Activated T-helper 2 cell treated with anti-CD3 and anti-CD28 coated beads, Interferon-gamma antibody, Interleukin-2, Interleukin-4, amounts not matched to agents 10 μg/mL and 5 μg/mL and 100 μg/mL, durations not matched to agents 14 hours and 24 hours and 36 hours (primary cell): ENCODE results near the gene FAM20A. TPM values are rescaled to one million over a fixed set of nuclear protein-coding genes. Genes with fewer than 3 reads are reported as not detected.

Source experiments
- DNase-seq: peaks from one replicate; pipeline ENCODE4 v3.0.0; 2021; ENCODE audit warnings: low spot score
- H3K27ac Mint-ChIP-seq: one replicate; pipeline ENCODE4 v1.8.0; 2021; ENCODE audit warnings: mixed read lengths
- H3K27me3 Mint-ChIP-seq: one replicate; pipeline ENCODE4 v1.8.0; 2021; ENCODE audit warnings: low read depth, mixed read lengths
- H3K36me3 Mint-ChIP-seq: one replicate; pipeline ENCODE4 v1.8.0; 2021; ENCODE audit warnings: low read depth, mixed read lengths
- H3K4me1 Mint-ChIP-seq: one replicate; pipeline ENCODE4 v1.8.0; 2021; ENCODE audit warnings: low read depth, mixed read lengths
- H3K4me3 Mint-ChIP-seq: one replicate; pipeline ENCODE4 v1.8.0; 2021; ENCODE audit warnings: low read depth, mild to moderate bottlenecking, moderate library complexity, mixed read lengths
- H3K9me3 Mint-ChIP-seq: one replicate; pipeline ENCODE4 v1.8.0; 2021; ENCODE audit warnings: mixed read lengths
- intact Hi-C: fragments of 100-400 bp; cut with micrococcal nuclease; formaldehyde crosslinking; loops from one replicate; pipeline ENCODE4 v1.15.1; 2023
- total RNA-seq: library from RNA; stranded (reverse); gene quantifications from 2 replicates; pipeline ENCODE4 v1.2.3, GENCODE V29; 2022

The FAM20A gene
- total RNA-seq, 1 donor from 2014 or later: not detected

- peaks cover 8% of the 10 kb centered on the region for H3K27me3 Mint-ChIP-seq
- no peak for DNase-seq
- H3K9me3 Mint-ChIP-seq: no peaks in the 10 kb centered on the region
- H3K4me1 Mint-ChIP-seq: no peaks in the 10 kb centered on the region
- no peak overlapping the region for H3K27ac Mint-ChIP-seq
- no peak overlapping the region for H3K4me3 Mint-ChIP-seq
- intact Hi-C loops: no loop called here
- no peaks in the 10 kb centered on the region for H3K36me3 Mint-ChIP-seq
Observed at GRCh38 chr17:68579194-68579927, 21.8 kb downstream of the FAM20A start.

GRCh38 chr17:68578236-68578635, 22.9 kb downstream of the FAM20A start:
- Mint-ChIP-seq H3K4me1 (no peaks in the 10 kb centered on the region), H3K36me3 (no peaks in the 10 kb centered on the region)
- intact Hi-C loops: no loop called here

DNA sequence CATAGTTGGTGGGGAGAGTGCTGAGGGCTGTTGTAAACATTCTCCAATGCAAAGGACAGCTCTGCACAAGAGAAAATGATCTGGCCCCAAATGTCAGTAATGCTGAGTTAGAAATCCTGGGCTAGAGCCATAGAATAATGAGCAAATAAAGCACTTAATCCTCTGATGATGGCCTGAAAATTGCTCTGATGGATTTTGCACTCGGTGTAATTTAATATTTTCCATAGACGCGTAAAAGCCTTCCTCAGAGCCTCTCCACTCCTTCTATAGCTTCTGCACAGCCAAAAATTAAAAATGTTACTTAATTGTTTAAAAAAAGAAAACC, 23.7 kb downstream of the FAM20A start:
- DNase-seq: no peak
- peaks cover 5% of the 10 kb centered on the region for H3K27me3 Mint-ChIP-seq
- no peak overlapping the region for H3K27ac Mint-ChIP-seq
- no peaks in the 10 kb centered on the region for H3K9me3 Mint-ChIP-seq
- no peaks in the 10 kb centered on the region for H3K4me1 Mint-ChIP-seq
- H3K4me3 Mint-ChIP-seq: no peak overlapping the region
- intact Hi-C loops: no loop called here
- no peaks in the 10 kb centered on the region for H3K36me3 Mint-ChIP-seq

More at GRCh38 chr17:68578236-68578635, 22.9 kb downstream of the FAM20A start:
- no peak for DNase-seq
- no peak overlapping the region for H3K27ac Mint-ChIP-seq
- no peaks in the 10 kb centered on the region for H3K9me3 Mint-ChIP-seq
- no peak overlapping the region for H3K4me3 Mint-ChIP-seq
- H3K27me3 Mint-ChIP-seq: peaks cover 6% of the 10 kb centered on the region

GRCh38 chr17:68576811-68577496, 24.2 kb downstream of the FAM20A start:
- H3K27ac Mint-ChIP-seq: no peak overlapping the region
- peaks cover 2% of the 10 kb centered on the region for H3K27me3 Mint-ChIP-seq
- no peaks in the 10 kb centered on the region for H3K36me3 Mint-ChIP-seq
- no peak overlapping the region for H3K4me3 Mint-ChIP-seq
- intact Hi-C loops: no loop called here
- DNase-seq: no peak
- H3K4me1 Mint-ChIP-seq: no peaks in the 10 kb centered on the region
- no peaks in the 10 kb centered on the region for H3K9me3 Mint-ChIP-seq

DNA sequence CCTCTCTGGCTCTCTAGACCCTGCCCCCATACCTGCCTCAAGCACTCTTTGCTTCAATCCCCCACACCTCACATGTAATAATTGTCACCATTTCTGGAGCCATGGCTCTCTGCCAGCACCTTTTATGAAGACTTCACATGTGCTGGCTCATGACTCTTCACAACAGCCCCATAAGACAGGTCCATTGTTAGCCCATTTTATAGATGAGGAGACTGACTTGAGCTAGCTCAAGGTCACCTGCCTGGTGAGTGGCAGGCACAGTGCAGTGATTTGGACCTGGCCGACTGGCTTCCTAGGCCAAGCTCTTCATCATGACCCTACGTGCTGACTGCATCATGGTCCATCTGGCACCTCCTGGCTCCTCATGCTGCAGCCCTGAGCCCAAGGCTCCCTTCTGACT, 25.0 kb downstream of the FAM20A start:
- no peaks in the 10 kb centered on the region for H3K9me3 Mint-ChIP-seq
- no peaks in the 10 kb centered on the region for H3K4me1 Mint-ChIP-seq
- no peak overlapping the region for H3K27ac Mint-ChIP-seq
- no peak overlapping the region for H3K4me3 Mint-ChIP-seq
- no peak for DNase-seq
- no peaks in the 10 kb centered on the region for H3K27me3 Mint-ChIP-seq
- H3K36me3 Mint-ChIP-seq: no peaks in the 10 kb centered on the region
- intact Hi-C loops: no loop called here

GRCh38 chr17:68573338-68573737, 27.8 kb downstream of the FAM20A start:
- no peak overlapping the region for H3K4me3 Mint-ChIP-seq
- H3K27ac Mint-ChIP-seq: no peak overlapping the region
- no peaks in the 10 kb centered on the region for H3K36me3 Mint-ChIP-seq
- intact Hi-C loops: no loop called here
- H3K27me3 Mint-ChIP-seq: no peaks in the 10 kb centered on the region
- H3K4me1 Mint-ChIP-seq: no peaks in the 10 kb centered on the region
- no peaks in the 10 kb centered on the region for H3K9me3 Mint-ChIP-seq
- DNase-seq: no peak

DNA sequence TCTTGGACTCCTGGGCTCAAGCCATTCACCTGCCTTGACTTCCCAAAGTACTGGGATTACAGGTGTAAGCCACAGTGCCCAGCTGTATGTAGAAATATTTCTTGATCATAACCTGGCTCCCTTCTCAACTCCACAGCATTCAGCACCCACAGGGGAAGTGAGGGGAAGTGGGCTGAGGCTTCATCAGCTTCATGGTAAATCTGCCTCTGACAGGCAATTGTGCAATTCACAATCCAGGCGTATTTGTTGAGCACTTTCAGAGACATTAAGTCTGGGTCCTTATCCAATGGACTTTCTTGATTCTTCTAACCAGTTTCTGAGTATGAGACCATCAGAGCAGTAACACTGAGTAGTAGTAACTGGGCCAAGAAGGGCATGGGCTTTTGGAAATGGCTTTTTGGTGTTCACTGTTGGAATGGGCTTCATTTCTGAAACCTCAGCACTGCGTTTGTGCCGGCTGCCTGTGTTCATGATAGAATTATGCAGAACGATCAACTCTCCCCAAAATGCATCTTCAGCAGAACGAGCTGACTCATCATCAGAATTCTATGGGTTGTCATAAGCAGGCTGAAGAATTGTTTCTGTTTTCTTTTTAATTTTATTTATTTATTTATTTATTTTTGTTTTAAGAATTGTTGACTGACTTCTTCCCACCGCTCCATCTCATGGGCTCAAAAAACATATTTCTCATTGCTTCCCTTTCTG, 28.9 kb downstream of the FAM20A start:
- no peaks in the 10 kb centered on the region for H3K4me1 Mint-ChIP-seq
- no peaks in the 10 kb centered on the region for H3K36me3 Mint-ChIP-seq

DNA sequence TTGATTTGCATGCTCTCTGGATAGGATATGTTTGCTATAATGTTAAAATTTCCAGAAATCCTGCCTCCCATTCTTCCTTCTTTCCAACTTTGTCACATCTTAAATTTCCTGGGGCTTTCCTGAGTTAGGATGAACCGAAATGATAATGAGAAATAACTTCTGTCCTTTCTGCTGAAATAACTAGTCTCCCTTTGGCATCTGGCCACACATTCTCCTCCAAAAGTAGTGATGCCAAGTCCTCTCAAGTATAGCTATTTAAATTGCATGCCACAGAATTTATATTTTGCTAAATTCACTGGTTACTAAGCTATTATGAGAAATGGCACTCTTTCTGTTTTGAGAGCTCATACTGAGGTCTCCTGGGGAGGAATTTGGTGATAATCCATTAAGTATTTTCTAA, 30.6 kb downstream of the FAM20A start:
- intact Hi-C loops: no loop called here
- Mint-ChIP-seq H3K4me1 (no peaks in the 10 kb centered on the region), H3K4me3 (no peak overlapping the region)

More for the DNA sequence above, 28.9 kb downstream of the FAM20A start:
- Mint-ChIP-seq H3K27me3 (no peaks in the 10 kb centered on the region), H3K9me3 (no peaks in the 10 kb centered on the region), H3K27ac (no peak overlapping the region), H3K4me3 (no peak overlapping the region)
- intact Hi-C loops: no loop called here
- DNase-seq: no peak

DNA sequence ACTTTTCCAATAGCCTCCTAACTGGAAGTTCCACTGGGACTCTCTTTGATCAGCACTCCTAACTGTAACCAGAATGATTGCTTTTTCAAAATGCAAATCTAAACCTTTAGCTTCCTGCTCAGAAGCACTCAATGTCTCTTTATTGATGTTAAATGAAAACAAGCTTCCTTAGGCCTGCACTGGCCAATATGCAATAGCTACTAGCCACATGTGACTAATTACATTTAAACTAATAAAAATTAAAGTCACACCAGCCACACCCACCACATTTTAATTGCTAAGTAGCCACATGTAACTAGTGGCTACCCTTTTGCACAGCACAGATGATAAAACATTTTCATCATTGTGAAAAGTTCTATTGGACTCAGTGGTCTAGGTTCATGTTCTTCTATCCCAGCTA, 31.8 kb downstream of the FAM20A start:
- H3K4me1 Mint-ChIP-seq: no peaks in the 10 kb centered on the region

More for the DNA sequence above, 30.6 kb downstream of the FAM20A start:
- peaks cover 8% of the 10 kb centered on the region for H3K27me3 Mint-ChIP-seq
- H3K27ac Mint-ChIP-seq: no peak overlapping the region
- H3K36me3 Mint-ChIP-seq: no peaks in the 10 kb centered on the region
- no peak for DNase-seq
- no peaks in the 10 kb centered on the region for H3K9me3 Mint-ChIP-seq

DNA sequence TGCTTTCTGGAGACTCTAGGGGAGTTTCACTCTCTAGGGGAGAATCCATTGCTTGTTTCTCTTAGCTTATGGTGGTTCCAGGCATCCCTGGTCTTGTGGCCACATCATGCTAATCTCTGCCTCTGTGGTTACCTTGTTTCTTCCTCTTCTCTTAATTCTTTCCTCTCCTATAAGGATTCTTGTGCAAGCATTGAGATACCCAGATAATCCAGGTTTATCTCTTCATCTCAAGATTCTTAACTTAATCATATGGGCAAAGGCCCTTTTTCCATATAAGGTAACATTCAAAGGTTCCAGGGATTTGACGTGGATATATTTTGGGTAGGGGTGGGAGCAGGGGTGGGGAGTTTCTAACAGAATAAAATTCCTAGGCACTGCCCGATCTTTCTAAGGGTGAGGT, 32.6 kb downstream of the FAM20A start:
- Mint-ChIP-seq H3K9me3 (no peaks in the 10 kb centered on the region), H3K27me3 (peaks cover 10% of the 10 kb centered on the region), H3K4me3 (no peak overlapping the region), H3K4me1 (no peaks in the 10 kb centered on the region), H3K36me3 (no peaks in the 10 kb centered on the region), H3K27ac (no peak overlapping the region)
- DNase-seq: no peak
- intact Hi-C loops: no loop called here

More for the DNA sequence above, 31.8 kb downstream of the FAM20A start:
- H3K4me3 Mint-ChIP-seq: no peak overlapping the region
- no peak for DNase-seq
- peaks cover 10% of the 10 kb centered on the region for H3K27me3 Mint-ChIP-seq
- intact Hi-C loops: no loop called here
- H3K36me3 Mint-ChIP-seq: no peaks in the 10 kb centered on the region
- H3K9me3 Mint-ChIP-seq: no peaks in the 10 kb centered on the region
- no peak overlapping the region for H3K27ac Mint-ChIP-seq

- H3K4me3 Mint-ChIP-seq: no peak overlapping the region
- peaks cover 10% of the 10 kb centered on the region for H3K27me3 Mint-ChIP-seq
- no peak for DNase-seq
- no peak overlapping the region for H3K27ac Mint-ChIP-seq
- no peaks in the 10 kb centered on the region for H3K36me3 Mint-ChIP-seq
- H3K4me1 Mint-ChIP-seq: no peaks in the 10 kb centered on the region
- H3K9me3 Mint-ChIP-seq: no peaks in the 10 kb centered on the region
- intact Hi-C loops: no loop called here
Observed at GRCh38 chr17:68567581-68567980, 33.6 kb downstream of the FAM20A start.

DNA sequence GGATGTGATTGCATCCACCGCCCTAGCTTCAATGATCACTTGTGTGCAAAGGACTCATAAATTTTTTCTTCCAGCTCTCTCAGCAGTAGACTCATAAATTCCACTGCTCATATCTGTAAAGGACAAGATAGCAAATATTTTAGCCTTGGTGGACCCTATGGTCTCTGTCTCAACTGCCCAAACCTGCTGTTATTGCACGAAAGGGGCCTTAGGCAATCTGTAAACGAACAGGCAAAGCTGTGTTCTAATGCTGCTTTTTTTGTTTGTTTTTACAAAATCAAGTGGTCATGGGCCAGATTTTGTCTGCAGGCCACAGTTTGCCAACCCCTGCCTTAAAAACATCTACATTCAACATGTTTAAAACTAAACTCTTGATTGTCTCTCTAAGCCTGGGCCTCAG, 34.1 kb downstream of the FAM20A start:
- DNase-seq: no peak
- H3K4me3 Mint-ChIP-seq: no peak overlapping the region
- no peak overlapping the region for H3K27ac Mint-ChIP-seq
- no peaks in the 10 kb centered on the region for H3K4me1 Mint-ChIP-seq
- no peaks in the 10 kb centered on the region for H3K9me3 Mint-ChIP-seq
- H3K27me3 Mint-ChIP-seq: peaks cover 10% of the 10 kb centered on the region
- H3K36me3 Mint-ChIP-seq: no peaks in the 10 kb centered on the region
- intact Hi-C loops: no loop called here

DNA sequence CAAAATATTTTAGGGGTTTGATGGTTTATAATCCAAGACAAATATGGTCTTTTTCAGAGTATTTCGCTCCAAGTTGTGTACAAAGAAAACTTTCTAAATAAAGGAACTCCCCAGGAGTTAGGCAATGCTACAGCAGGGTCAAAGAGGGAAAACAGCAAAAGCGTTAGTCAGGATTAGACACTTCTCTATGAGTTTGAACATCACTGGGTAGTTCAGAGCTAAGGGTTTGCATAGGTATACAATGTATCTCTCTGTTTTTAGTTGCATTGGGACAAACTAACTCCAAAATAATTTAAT, 34.8 kb downstream of the FAM20A start:
- H3K4me3 Mint-ChIP-seq: no peak overlapping the region
- intact Hi-C loops: no loop called here
- no peak overlapping the region for H3K27ac Mint-ChIP-seq
- no peak for DNase-seq
- H3K36me3 Mint-ChIP-seq: no peaks in the 10 kb centered on the region
- H3K27me3 Mint-ChIP-seq: peaks cover 10% of the 10 kb centered on the region
- H3K4me1 Mint-ChIP-seq: no peaks in the 10 kb centered on the region
- H3K9me3 Mint-ChIP-seq: no peaks in the 10 kb centered on the region
